IPS-NIHi7 (cell line): ENCODE data around the gene ABCA12.

Experiments
- DNase-seq: peaks from one replicate; pipeline ENCODE4 v3.0.0; 2012; ENCODE audit warnings: mixed read lengths; ENCODE audit errors: extremely low spot score

ABCA12 gene

DNA sequence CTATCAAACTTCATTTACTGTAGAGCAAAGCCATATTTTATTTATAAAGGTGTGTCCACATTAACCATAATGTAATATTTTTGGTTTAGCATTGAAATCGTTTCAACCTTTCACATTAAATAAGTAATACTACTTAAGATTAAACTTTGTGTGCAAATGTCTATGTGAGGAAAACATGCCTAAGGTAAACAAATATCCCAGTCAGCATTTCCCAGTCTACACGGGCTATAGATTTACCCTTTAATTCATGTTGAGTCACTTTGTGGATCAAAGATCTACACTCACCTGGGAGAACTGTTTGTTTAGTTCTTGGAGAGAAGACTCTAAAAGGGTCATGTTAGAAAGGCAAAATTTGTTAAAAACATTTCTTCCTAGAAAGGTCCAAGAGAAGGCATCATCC lies 89.1 kb downstream of the ABCA12 start:
- DNase-seq, result no peak

GRCh38 chr2:215038421-215038820 lies 100.0 kb downstream of the ABCA12 start:
- no peak for DNase-seq

DNA sequence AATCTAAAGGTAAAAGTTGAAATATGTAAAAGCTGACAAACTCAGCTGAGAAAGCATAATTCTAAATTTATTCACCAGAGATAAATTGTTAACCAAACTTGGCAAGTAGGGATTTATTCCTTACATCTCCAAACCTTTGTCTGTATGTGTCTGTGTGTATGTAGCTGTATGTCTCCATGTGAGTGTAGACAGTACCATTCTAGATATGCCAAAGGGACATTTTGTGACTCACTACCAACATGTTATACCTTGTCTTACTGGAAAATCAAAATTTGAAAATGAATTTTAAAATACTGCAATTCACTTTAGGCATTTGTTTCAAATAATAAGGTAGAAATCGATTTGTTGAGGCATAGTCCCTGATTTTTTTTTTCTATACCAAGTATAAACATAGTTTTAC lies 102.1 kb downstream of the ABCA12 start:
- DNase-seq, result no peak

GRCh38 chr2:215034154-215034553 lies 104.3 kb downstream of the ABCA12 start:
- DNase-seq, result no peak

GRCh38 chr2:215032153-215032552 lies 106.3 kb downstream of the ABCA12 start:
- no peak for DNase-seq

- no peak for DNase-seq
Measured at GRCh38 chr2:215031321-215031720, 107.1 kb downstream of the ABCA12 start.

GRCh38 chr2:215029936-215030335 lies 108.5 kb downstream of the ABCA12 start:
- no peak for DNase-seq

- DNase-seq, result no peak
Measured at GRCh38 chr2:215028231-215028630, 110.2 kb downstream of the ABCA12 start.

DNA sequence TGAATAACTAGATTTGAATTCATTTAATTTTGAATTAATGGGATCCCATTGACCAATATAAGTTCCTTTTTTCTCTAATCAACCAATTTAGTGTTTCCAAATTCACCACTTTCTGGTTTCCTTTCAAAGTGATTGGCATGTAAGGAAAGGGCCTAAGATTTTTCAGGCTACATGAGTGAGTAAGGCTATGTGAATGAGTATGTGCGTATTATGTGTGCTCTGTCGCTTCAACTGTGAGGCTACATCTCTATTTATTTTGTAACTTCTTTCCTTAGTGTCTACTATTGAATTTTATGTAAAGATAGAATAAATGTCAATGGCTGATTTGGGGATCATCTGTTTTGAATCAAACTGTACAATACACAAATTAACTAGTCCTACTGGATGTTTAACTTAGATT lies 110.6 kb downstream of the ABCA12 start:
- DNase-seq, result no peak

DNA sequence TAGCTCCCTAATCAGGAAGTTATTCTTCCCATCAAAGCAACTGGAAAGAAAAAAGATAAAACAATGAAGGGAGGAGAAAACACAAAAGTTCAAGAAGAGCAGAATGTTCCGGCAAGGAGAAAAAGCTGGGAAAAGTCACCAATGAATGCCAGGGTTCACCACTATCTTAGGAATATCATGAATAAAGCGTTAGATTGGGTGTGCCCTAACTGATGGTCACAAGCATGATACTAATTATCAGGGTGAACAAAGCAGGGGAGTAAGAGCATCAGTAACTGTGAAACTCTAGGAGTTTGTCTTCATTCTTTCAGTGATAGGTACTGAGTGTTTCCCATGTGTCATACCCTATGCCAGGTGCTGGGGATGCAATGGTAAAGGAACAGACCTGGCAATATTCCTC lies 115.5 kb downstream of the ABCA12 start:
- DNase-seq, result no peak

DNA sequence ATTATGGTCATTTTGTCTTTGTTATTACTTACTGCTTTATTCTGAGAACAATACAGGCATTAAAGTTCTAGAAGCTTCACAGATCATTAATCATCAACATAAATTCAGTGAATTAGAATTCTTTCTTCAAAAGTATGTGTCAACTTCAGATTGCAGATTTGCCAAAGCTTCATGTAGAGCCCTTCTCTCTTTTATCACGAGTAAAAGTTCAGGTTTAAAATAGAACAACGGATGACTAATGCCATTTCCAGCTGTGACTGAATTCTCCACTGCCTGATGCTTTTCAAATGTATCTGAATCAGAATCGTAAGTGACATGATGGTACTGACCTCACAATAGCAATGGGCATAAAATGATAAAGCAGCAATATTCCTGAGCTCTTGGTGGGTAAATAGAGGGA lies 116.0 kb downstream of the ABCA12 start:
- peak; percentile 10 for DNase-seq

- DNase-seq, result no peak
Measured at GRCh38 chr2:215020283-215020682, 118.1 kb downstream of the ABCA12 start.

DNA sequence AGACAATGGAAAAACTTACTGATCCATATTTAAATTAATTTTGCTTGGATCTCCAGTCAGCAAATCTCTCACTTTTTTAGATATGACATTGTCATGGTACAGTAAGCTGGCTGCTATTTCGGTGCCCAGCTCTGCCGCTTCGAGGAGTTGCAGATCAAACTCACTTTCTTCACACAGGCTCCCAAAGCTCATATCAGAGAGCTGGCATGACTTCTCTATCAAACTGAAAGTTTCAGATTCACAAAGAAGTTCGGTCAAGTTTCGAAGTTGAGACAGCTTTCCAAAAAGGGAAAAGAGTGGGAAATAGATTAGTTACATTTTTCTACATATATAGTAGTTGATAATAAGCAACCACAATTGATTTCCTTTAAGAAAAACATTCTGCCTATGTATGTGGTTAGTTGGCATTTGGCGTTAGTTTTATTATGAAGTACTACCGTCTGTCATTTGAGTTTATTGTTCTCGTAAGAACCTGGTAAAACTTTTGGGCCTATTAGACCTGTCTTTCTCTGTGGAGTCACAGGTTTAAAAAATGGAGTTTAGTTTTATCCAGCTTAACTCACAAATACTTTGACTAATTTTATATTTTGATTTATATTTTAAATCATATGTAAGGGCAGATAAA lies 118.8 kb downstream of the ABCA12 start:
- DNase-seq, result no peak

- DNase-seq, result no peak
Measured at GRCh38 chr2:215019085-215019484, 119.3 kb downstream of the ABCA12 start.

GRCh38 chr2:215015421-215015820 lies 123.0 kb downstream of the ABCA12 start:
- no peak for DNase-seq

- no peak for DNase-seq
Measured at GRCh38 chr2:215010390-215010789, 128.0 kb downstream of the ABCA12 start.

GRCh38 chr2:215003001-215003400 lies 135.4 kb downstream of the ABCA12 start:
- no peak for DNase-seq

DNA sequence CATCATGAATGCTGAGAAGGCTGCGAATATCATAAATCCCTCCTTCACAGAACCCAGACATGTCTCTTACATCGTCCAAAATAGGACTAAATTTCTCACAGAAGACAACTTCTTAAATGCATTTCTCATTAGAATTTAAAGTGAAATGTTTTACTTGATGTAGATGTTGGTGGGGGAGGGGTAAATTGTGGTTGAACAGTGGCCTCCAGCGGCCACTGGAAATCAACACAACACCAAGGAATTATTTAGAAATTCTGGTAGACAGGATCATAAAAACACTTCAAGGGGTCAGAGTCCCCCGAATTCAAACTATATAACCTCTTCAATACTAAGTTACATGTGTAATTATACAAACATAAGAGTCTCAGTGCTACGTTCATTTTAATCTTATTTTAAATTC lies 135.9 kb downstream of the ABCA12 start:
- peak; percentile 38 for DNase-seq

DNA sequence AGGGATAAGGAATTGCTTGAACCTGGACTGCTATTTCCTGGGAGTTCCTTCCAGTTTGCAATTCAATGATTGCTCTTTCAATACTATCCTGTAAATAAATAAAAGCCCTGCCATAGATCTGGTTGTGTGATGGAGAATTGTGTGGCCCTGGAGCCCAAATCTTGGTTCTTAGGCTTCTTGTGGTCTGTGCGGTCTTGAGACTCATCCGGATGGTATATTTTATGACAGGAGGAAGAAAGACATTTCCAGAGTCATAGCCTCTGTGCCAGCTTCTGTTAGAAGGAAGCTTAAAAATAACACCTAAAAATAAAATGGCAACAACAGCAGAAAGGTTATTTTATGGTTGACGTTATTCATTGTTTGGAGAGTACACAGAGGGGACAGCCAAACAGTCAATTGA lies 137.7 kb downstream of the ABCA12 start:
- no peak for DNase-seq

DNA sequence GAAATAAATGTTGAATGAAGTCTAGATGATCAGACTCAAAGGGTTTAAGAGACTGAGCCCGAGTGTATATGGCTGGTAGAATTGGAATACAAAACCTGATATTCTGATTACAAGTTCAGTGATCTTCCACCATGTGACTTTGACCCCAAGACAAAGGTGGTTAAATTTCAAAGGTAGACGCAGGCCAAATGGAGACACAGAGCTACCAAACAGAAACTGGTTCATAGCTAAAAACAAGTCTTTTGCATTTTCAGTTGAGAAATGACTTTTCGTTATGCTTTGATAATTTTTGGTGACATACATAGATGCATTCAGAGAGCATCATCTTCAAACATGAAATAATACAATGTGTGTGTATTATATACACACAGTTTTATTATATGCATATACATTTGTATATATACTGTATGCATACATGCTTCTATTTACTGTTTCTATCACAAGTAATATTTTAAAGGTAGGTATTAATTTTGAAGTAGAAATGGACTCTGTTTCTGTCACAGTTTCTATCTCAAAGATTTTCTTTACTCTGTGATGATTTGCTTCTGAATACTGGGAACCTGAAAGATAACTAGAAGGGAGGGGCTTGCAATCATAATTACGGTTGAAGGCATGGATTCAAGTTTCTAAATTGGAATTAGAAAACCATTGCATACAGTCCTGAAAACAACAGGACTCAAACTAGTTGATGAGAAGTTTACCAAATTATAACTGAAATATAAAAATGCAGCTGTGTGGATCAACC lies 142.3 kb downstream of the ABCA12 start:
- no peak for DNase-seq

- DNase-seq, result no peak
Measured at GRCh38 chr2:214995409-214995808, 143.0 kb downstream of the ABCA12 start.

GRCh38 chr2:214992911-214993310 lies 145.5 kb downstream of the ABCA12 start:
- no peak for DNase-seq

GRCh38 chr2:214989187-214989586 lies 149.2 kb downstream of the ABCA12 start:
- DNase-seq, result no peak

- no peak for DNase-seq
Measured at GRCh38 chr2:214987261-214987660, 151.2 kb downstream of the ABCA12 start.
